CD14-positive monocyte (primary cell): ENCODE measurements around the gene FRY. TPM values are rescaled to one million over a fixed set of nuclear protein-coding genes. Genes with fewer than 3 reads are reported as not detected.
A peak's percentile ranks its signal among the peaks of the same experiment; 100 is the strongest.

Source experiments
- DNase-seq, 3 donors: peaks; one replicate each; pipeline ENCODE4 v3.0.0-alpha.2; 2011 to 2022
- H2AFZ ChIP-seq: 2 replicates; pipeline ENCODE4 v1.6.0; 2012; ENCODE audit warnings: mild to moderate bottlenecking, low read depth, low read length, inconsistent platforms; ENCODE audit not compliant: insufficient read depth, poor library complexity, severe bottlenecking
- H3K27ac ChIP-seq, 2 donors: 1 replicate in 1 of 2; 2 replicates in 1 of 2; pipeline ENCODE4 v1.5.1; 2012 to 2013; ENCODE audit warnings: low read length in 2 of 2, control low read depth in 1 of 2, inconsistent platforms in 1 of 2, low read depth in 1 of 2, mild to moderate bottlenecking in 1 of 2
- H3K27me3 ChIP-seq, 2 donors: one replicate each; pipeline versions ENCODE4 v1.6.0 to v1.6.1; 2011 to 2013; ENCODE audit warnings: low read length in 2 of 2; ENCODE audit not compliant: control insufficient read depth in 2 of 2, insufficient read depth in 2 of 2
- H3K36me3 ChIP-seq, 2 donors: replicated peaks in 1 of 2; 1 replicate in 1 of 2; 2 replicates in 1 of 2; pipeline versions ENCODE4 v1.5.1 to v1.6.1; 2012 to 2013; ENCODE audit warnings: low read length in 2 of 2, control low read depth in 1 of 2, inconsistent platforms in 1 of 2, mild to moderate bottlenecking in 1 of 2; ENCODE audit not compliant: insufficient read depth in 2 of 2, control insufficient read depth in 1 of 2
- H3K4me1 ChIP-seq, 2 donors: 1 replicate in 1 of 2; 2 replicates in 1 of 2; pipeline versions ENCODE4 v1.5.1 to v1.6.1; 2012 to 2013; ENCODE audit warnings: low read length in 2 of 2, control low read depth in 1 of 2, inconsistent platforms in 1 of 2, mild to moderate bottlenecking in 1 of 2, moderate library complexity in 1 of 2; ENCODE audit not compliant: insufficient read depth in 2 of 2, control insufficient read depth in 1 of 2
- H3K4me2 ChIP-seq: replicated peaks from 2 replicates; pipeline ENCODE3; 2012; ENCODE audit warnings: low read length, moderate library complexity, mild to moderate bottlenecking; ENCODE audit not compliant: poor library complexity, severe bottlenecking; ENCODE audit errors: extremely low read depth
- H3K4me3 ChIP-seq, 3 experiments: fragments of 200-600 bp in 1 of 3; sonication (generic) in 1 of 3; replicated peaks in 1 of 3; 1 replicate in 2 of 3; 2 replicates in 1 of 3; pipeline ENCODE4 v1.5.1; 2011 to 2013; ENCODE audit warnings: low read length in 3 of 3, mild to moderate bottlenecking in 3 of 3, control low read depth in 2 of 3, low read depth in 2 of 3, inconsistent platforms in 1 of 3, moderate library complexity in 1 of 3
- H3K79me2 ChIP-seq: 2 replicates; pipeline ENCODE4 v1.6.0; 2012; ENCODE audit warnings: mild to moderate bottlenecking, control low read depth, inconsistent platforms, low read length, moderate library complexity; ENCODE audit not compliant: insufficient read depth
- H3K9ac ChIP-seq: 2 replicates; pipeline ENCODE4 v1.6.0; 2017; ENCODE audit warnings: low read length, mild to moderate bottlenecking; ENCODE audit not compliant: insufficient read depth, poor library complexity, severe bottlenecking
- H3K9me3 ChIP-seq, 2 donors: replicated peaks in 1 of 2; 1 replicate in 1 of 2; 2 replicates in 1 of 2; pipeline versions ENCODE4 v1.5.1 to v1.6.1; 2012 to 2013; ENCODE audit warnings: low read length in 2 of 2, control low read depth in 1 of 2; ENCODE audit not compliant: control insufficient read depth in 1 of 2, insufficient read depth in 1 of 2
- H4K20me1 ChIP-seq: 2 replicates; pipeline ENCODE4 v1.6.0; 2012; ENCODE audit warnings: mild to moderate bottlenecking, low read length, control low read depth, moderate library complexity; ENCODE audit not compliant: insufficient read depth
- H3K27ac Mint-ChIP-seq, 7 donors: one replicate each; pipeline ENCODE4 v1.8.0; 2020; ENCODE audit warnings: mild to moderate bottlenecking in 7 of 7, mixed read lengths in 7 of 7, moderate library complexity in 6 of 7, inconsistent platforms in 2 of 7
- H3K27me3 Mint-ChIP-seq, 3 donors: one replicate each; pipeline ENCODE4 v1.8.0; 2021 to 2022; ENCODE audit warnings: low read depth in 3 of 3, mild to moderate bottlenecking in 3 of 3, mixed read lengths in 3 of 3, moderate library complexity in 3 of 3, inconsistent platforms in 1 of 3
- H3K36me3 Mint-ChIP-seq, 2 donors: one replicate each; pipeline ENCODE4 v1.8.0; 2020; ENCODE audit warnings: mixed read lengths in 2 of 2, inconsistent platforms in 1 of 2, mild to moderate bottlenecking in 1 of 2
- H3K4me1 Mint-ChIP-seq: one replicate; pipeline ENCODE4 v1.8.0; 2020; ENCODE audit warnings: mild to moderate bottlenecking, mixed read lengths
- H3K4me3 Mint-ChIP-seq, 2 donors: one replicate each; pipeline ENCODE4 v1.8.0; 2020; ENCODE audit warnings: mild to moderate bottlenecking in 2 of 2, mixed read lengths in 2 of 2, moderate library complexity in 1 of 2
- H3K9me3 Mint-ChIP-seq, 7 donors: one replicate each; pipeline ENCODE4 v1.8.0; 2020 to 2022; ENCODE audit warnings: mixed read lengths in 7 of 7, mild to moderate bottlenecking in 6 of 7, moderate library complexity in 6 of 7, inconsistent platforms in 2 of 7
- WGBS: methylation state at CpG from one replicate; pipeline ENCODE4 v1.1.5; 2013; ENCODE audit warnings: missing lambda C conversion rate; ENCODE audit not compliant: insufficient coverage; 5-methylcytosine and 5-hydroxymethylcytosine counted together
- intact Hi-C, 2 donors: fragments of 100-400 bp; cut with micrococcal nuclease; formaldehyde crosslinking; loops; one replicate each; pipeline versions ENCODE4 v1.15.0 to v1.15.1; 2023
- polyA plus RNA-seq, 3 donors: library from polyadenylated mRNA; depleted of rRNA in 1 of 3; unstranded in 2 of 3; stranded (reverse) in 1 of 3; fragments of 300-500 nt in 2 of 3; fragments of >200 nt in 1 of 3; fragmentation: Illumina TruSeq in 2 of 3; gene quantifications; 1 replicate in 2 of 3; 2 replicates in 1 of 3; pipeline ENCODE4 v1.2.3, GENCODE V29; 2012 to 2021
- TF ChIP-seq, protein P1 (sequence below): fragments of 200-600 bp; IDR thresholded peaks from one replicate; pipeline ENCODE4 v1.8.0; 2022; ENCODE audit warnings: antibody characterized with exemption, mild to moderate bottlenecking

Gene FRY
- polyA plus RNA-seq, 3 donors = 3.9 to 31.8 (median 5.0) TPM

DNA sequence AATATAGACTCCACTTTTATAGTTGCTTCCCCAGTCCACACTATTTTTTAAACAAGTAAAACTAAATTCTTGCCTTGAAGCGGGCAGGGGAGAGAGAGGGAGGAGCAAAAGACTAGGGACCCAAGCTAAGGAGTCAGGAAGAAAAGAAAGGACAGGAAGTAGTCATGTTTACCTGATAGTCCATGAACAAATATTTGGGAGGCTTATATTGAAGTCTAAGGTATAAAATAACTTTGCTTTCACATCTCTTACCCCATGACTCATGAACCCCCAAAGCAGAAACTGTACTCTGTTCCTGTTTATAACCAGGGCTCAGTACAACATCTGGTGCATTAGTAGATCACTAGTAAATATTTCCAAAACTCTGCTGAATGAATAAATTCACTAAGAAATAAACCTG is 216.3 kb downstream of the FRY start:
- no peaks in the 10 kb centered on the region for H3K9me3 ChIP-seq

DNA sequence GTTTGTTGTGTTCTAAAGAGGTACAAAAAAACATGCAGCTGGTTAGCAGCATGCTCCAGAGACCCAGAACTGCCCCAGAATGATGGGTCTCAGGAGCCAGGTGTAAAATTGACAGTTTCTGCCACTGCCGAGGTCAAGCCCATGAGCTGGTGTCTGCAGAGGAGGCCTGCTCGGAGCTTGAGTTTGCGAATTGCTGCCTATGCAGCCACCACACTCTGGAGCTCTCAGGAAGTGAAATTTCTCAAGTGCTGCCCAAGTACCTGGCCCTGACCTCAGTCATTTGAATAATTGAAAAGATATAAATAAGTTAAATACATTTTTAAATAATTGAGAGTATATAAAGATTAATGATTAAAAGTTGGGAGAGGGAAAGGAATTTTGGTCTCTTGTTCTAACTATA is 217.2 kb downstream of the FRY start:
- no peaks in the 10 kb centered on the region for H3K9me3 Mint-ChIP-seq
- H3K4me3 Mint-ChIP-seq = no peak overlapping the region
- peaks cover 66 to 87% of the 10 kb centered on the region in 2 donors for H3K36me3 Mint-ChIP-seq
- TF ChIP-seq, protein P1, sequence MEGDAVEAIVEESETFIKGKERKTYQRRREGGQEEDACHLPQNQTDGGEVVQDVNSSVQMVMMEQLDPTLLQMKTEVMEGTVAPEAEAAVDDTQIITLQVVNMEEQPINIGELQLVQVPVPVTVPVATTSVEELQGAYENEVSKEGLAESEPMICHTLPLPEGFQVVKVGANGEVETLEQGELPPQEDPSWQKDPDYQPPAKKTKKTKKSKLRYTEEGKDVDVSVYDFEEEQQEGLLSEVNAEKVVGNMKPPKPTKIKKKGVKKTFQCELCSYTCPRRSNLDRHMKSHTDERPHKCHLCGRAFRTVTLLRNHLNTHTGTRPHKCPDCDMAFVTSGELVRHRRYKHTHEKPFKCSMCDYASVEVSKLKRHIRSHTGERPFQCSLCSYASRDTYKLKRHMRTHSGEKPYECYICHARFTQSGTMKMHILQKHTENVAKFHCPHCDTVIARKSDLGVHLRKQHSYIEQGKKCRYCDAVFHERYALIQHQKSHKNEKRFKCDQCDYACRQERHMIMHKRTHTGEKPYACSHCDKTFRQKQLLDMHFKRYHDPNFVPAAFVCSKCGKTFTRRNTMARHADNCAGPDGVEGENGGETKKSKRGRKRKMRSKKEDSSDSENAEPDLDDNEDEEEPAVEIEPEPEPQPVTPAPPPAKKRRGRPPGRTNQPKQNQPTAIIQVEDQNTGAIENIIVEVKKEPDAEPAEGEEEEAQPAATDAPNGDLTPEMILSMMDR = no peak
- Histone ChIP-seq H3K4me2 (no peak overlapping the region), H2AFZ (no peak overlapping the region), H3K9ac (no peak overlapping the region), H3K9me3 (no peaks in the 10 kb centered on the region), H3K27ac (no peak overlapping the region), H3K4me3 (no peak overlapping the region), H4K20me1 (no peaks in the 10 kb centered on the region), H3K4me1 (no peaks in the 10 kb centered on the region), H3K36me3 (peaks cover 81 to 99% of the 10 kb centered on the region in 2 donors), H3K27me3 (no peaks in the 10 kb centered on the region), H3K79me2 (no peaks in the 10 kb centered on the region)
- intact Hi-C loops = no loop called here
- DNase-seq = no peak
- no peak overlapping the region for H3K27ac Mint-ChIP-seq
- 50% methylated on average over 1 of the region's 3 CpGs for WGBS
- peaks cover 2% of the 10 kb centered on the region for H3K4me1 Mint-ChIP-seq
- H3K27me3 Mint-ChIP-seq = no peaks in the 10 kb centered on the region

More for the DNA sequence above, 216.3 kb downstream of the FRY start:
- H3K27ac Mint-ChIP-seq = peak overlapping the region in 5 of 7 donors; percentile 5 to 79 (median 60)
- H3K4me3 Mint-ChIP-seq = no peak overlapping the region
- WGBS = no CpG with 5 or more reads among the region's 1 CpG
- no peaks in the 10 kb centered on the region for H3K27me3 Mint-ChIP-seq
- H3K36me3 Mint-ChIP-seq = peaks cover 69 to 90% of the 10 kb centered on the region in 2 donors
- H3K79me2 ChIP-seq = no peaks in the 10 kb centered on the region
- no peaks in the 10 kb centered on the region for H3K9me3 Mint-ChIP-seq
- no peak for DNase-seq
- intact Hi-C loops = no loop called here
- H3K36me3 ChIP-seq = peaks cover 78 to 99% of the 10 kb centered on the region in 2 donors
- H3K27ac ChIP-seq = peak overlapping the region in 1 of 2 donors; percentile 38
- H3K4me1 ChIP-seq = no peaks in the 10 kb centered on the region
- H4K20me1 ChIP-seq = no peaks in the 10 kb centered on the region
- no peak overlapping the region for H3K4me3 ChIP-seq
- H3K9ac ChIP-seq = no peak overlapping the region
- no peak overlapping the region for H2AFZ ChIP-seq
- TF ChIP-seq, protein P1 = no peak
- H3K4me1 Mint-ChIP-seq = peaks cover 2% of the 10 kb centered on the region
- no peaks in the 10 kb centered on the region for H3K27me3 ChIP-seq
- H3K4me2 ChIP-seq = no peak overlapping the region
